ENCODE results near the gene DLGAP1. TPM values are rescaled to one million over a fixed set of nuclear protein-coding genes. Genes with fewer than 3 reads are reported as not detected.

The DLGAP1 gene
- total RNA-seq, 1 donor from 2014 or later = 3.7 TPM

- H3K27ac Mint-ChIP-seq = no peak overlapping the region
- H3K4me3 Mint-ChIP-seq = no peak overlapping the region
Observed at GRCh38 chr18:3675446-3675845, 779.7 kb downstream of the DLGAP1 start.

DNA sequence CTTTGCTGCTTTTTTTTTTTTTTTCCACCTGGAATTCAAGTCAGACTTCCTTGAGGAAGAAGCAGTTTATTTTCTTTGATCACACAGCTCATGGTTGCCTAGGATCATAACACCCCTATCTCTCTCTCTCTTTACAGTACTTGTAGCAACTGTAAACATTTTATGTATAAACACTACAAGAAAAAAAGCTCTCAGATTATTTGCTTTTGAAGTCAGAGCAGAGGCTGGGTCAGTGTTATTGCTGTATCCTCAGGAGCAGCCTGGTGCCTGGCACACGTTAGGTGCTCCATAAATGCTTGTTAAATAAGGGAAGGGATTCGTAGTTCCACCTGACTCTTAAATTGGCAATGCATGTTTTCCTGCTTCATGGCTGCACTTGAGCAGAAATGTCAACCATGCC is 783.9 kb downstream of the DLGAP1 start:
- H3K27ac Mint-ChIP-seq = peak overlapping the region; percentile 37
- TF ChIP-seq, protein P1, sequence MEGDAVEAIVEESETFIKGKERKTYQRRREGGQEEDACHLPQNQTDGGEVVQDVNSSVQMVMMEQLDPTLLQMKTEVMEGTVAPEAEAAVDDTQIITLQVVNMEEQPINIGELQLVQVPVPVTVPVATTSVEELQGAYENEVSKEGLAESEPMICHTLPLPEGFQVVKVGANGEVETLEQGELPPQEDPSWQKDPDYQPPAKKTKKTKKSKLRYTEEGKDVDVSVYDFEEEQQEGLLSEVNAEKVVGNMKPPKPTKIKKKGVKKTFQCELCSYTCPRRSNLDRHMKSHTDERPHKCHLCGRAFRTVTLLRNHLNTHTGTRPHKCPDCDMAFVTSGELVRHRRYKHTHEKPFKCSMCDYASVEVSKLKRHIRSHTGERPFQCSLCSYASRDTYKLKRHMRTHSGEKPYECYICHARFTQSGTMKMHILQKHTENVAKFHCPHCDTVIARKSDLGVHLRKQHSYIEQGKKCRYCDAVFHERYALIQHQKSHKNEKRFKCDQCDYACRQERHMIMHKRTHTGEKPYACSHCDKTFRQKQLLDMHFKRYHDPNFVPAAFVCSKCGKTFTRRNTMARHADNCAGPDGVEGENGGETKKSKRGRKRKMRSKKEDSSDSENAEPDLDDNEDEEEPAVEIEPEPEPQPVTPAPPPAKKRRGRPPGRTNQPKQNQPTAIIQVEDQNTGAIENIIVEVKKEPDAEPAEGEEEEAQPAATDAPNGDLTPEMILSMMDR (conservative IDR thresholded peaks at IDR 0.05) = no peak
- H3K4me3 Mint-ChIP-seq = no peak overlapping the region

More at GRCh38 chr18:3675446-3675845, 779.7 kb downstream of the DLGAP1 start:
- H3K9me3 Mint-ChIP-seq = peaks cover 12% of the 10 kb centered on the region
- H3K27me3 Mint-ChIP-seq = no peaks in the 10 kb centered on the region
- H3K36me3 Mint-ChIP-seq = no peaks in the 10 kb centered on the region
- TF ChIP-seq, protein P1 (conservative IDR thresholded peaks at IDR 0.05) = no peak
- no peak for DNase-seq (ENCODE audit: extremely low spot score, unreplicated experiment)
- H3K4me1 Mint-ChIP-seq (ENCODE audit: unreplicated experiment) = peaks cover 17% of the 10 kb centered on the region

DNA sequence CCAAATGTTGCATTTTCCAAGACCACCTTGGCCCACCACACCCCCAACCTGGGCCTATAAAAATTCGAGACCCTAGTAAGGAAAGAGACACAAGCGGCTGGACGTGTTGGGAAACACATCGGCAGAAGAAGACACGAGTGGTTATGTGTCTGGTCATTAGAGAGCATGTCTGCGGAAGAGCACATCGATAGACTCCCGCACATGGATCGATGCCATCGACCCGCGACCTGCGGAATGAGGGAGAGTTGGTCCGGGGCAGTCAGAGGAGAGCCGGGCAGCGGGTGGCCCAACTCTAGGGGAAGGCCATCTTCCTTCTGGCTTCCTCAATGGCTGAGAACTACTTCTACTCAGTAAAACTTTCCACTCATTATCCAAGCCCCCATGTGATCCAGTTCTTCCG is 785.7 kb downstream of the DLGAP1 start:
- no peak overlapping the region for H3K27ac Mint-ChIP-seq
- peaks cover 42% of the 10 kb centered on the region for H3K4me1 Mint-ChIP-seq (ENCODE audit: unreplicated experiment)
- no peak for DNase-seq (ENCODE audit: extremely low spot score, unreplicated experiment)
- no peak overlapping the region for H3K4me3 Mint-ChIP-seq
- H3K9me3 Mint-ChIP-seq = no peaks in the 10 kb centered on the region
- no peaks in the 10 kb centered on the region for H3K27me3 Mint-ChIP-seq
- H3K36me3 Mint-ChIP-seq = no peaks in the 10 kb centered on the region
- TF ChIP-seq, protein P1 (conservative IDR thresholded peaks at IDR 0.05) = no peak

More for the DNA sequence above, 783.9 kb downstream of the DLGAP1 start:
- DNase-seq (ENCODE audit: extremely low spot score, unreplicated experiment) = no peak
- Mint-ChIP-seq H3K4me1 (ENCODE audit: unreplicated experiment) (peaks cover 28% of the 10 kb centered on the region), H3K36me3 (no peaks in the 10 kb centered on the region), H3K9me3 (peaks cover 2% of the 10 kb centered on the region), H3K27me3 (no peaks in the 10 kb centered on the region)

DNA sequence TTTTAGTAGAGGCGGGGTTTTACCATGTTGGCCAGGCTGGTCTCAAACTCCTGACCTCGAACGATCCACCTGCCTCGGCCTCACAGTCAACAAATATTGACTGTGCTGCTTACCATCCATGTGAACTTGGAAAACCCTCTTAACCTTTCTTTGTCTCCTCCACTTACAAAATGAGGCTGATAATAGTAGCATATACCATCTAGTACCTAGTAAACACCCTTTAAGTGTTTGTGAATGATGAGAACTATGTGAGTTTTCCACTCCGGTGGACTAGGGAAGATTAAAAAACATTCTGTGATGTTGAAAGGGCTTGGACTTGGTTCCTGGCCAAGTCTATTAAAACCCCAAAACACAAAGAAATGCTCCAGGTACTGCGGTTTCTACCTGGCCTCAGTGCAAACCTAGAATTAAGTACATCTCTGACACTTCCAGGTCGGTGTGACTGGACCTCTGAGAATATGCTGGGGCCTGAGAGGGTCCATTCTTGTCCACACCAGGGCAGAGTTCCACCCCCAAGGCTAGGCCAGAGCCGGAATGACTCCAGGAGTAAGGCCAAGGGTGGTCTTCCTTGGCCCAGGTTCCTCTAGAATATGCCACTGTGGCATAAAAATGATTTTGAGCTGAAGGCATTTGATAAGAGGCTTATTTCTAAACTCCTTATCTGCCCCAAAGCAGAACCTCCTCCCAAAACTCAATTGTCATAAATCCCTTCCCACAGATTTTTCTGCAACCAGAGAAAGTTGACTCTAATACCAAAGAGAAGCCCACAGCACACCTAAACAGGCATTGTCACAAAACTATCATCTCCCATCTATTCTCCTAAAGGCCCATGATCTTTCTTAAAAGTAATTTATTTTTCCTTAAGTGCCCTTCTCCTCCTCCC is 787.6 kb downstream of the DLGAP1 start:
- no peaks in the 10 kb centered on the region for H3K27me3 Mint-ChIP-seq
- TF ChIP-seq, protein P1 (conservative IDR thresholded peaks at IDR 0.05) = no peak
- no peak for DNase-seq (ENCODE audit: extremely low spot score, unreplicated experiment)
- H3K4me1 Mint-ChIP-seq (ENCODE audit: unreplicated experiment) = peaks cover 38% of the 10 kb centered on the region
- no peak overlapping the region for H3K4me3 Mint-ChIP-seq
- peak overlapping the region; percentile 7 for H3K27ac Mint-ChIP-seq
- no peaks in the 10 kb centered on the region for H3K9me3 Mint-ChIP-seq
- H3K36me3 Mint-ChIP-seq = no peaks in the 10 kb centered on the region

DNA sequence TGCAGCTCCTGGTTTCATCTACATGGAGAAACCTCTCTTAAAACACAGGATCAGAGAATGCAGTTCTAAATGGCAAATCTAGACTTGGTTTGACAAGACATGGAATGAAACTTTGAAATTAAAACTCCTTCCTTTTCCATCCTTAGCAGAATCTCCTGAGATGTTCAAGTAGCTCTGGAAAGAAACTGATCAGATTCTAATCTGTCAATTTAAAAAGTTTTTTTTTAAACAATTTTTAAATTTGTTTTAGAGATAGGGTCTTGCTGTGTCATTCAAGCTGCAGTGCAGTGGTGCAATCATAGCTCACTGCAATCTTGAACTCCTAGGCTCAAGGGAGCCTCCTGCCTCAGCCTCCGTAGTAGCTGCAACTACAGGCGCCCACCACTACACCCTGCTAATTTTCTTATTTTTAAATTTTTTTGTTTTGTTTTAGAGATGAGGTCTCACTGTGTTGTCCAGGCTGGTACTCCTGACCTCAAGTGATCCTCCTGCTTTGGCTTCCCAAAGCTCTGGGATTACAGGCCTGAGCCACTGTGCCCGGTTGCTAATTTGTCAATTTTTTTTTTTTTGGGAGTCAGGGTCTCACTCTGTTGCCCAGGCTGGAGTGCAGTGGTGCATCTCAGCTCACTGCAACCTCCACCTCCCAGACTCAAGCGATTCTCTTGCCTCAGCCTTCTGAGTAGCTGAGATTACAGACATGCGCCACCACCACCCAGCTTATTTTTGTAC is 788.4 kb downstream of the DLGAP1 start:
- Mint-ChIP-seq H3K27me3 (no peaks in the 10 kb centered on the region), H3K4me3 (peak overlapping the region; percentile 83), H3K27ac (peak overlapping the region; percentile 85), H3K4me1 (ENCODE audit: unreplicated experiment) (peaks cover 38% of the 10 kb centered on the region), H3K9me3 (no peaks in the 10 kb centered on the region), H3K36me3 (no peaks in the 10 kb centered on the region)
- TF ChIP-seq, protein P1 (conservative IDR thresholded peaks at IDR 0.05) = peak; percentile 28
- DNase-seq (ENCODE audit: extremely low spot score, unreplicated experiment) = no peak

Measured in type B pancreatic cell (in vitro differentiated cells).